GM12864 (cell line): Measurements from ENCODE around the gene UQCRHL.

Source experiments
- DNase-seq: peaks from one replicate; pipeline ENCODE4 v3.0.0-alpha.2; 2011; ENCODE audit warnings: low read depth
- H3K4me3 ChIP-seq: 2 replicates; pipeline ENCODE4 v1.5.1; 2011; ENCODE audit warnings: mild to moderate bottlenecking, low read depth, low read length, control low read depth
- TF ChIP-seq, protein P1 (sequence below): IDR thresholded peaks from 2 replicates; pipeline ENCODE4 v1.5.1; 2011; ENCODE audit warnings: low read depth, mild to moderate bottlenecking, moderate library complexity, low read length, control low read depth, inconsistent platforms; ENCODE audit errors: missing control alignments

Gene UQCRHL

DNA sequence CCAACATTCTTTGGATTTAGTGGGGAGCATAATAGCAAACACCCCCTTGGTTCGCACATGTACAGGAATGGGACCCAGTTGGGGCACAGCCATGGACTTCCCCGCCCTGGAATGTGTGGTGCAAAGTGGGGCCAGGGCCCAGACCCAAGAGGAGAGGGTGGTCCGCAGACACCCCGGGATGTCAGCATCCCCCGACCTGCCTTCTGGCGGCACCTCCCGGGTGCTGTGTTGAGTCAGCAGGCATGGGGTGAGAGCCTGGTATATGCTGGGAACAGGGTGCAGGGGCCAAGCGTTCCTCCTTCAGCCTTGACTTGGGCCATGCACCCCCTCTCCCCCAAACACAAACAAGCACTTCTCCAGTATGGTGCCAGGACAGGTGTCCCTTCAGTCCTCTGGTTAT lies 21.8 kb downstream of the UQCRHL start:
- no peak for DNase-seq
- TF ChIP-seq, protein P1, sequence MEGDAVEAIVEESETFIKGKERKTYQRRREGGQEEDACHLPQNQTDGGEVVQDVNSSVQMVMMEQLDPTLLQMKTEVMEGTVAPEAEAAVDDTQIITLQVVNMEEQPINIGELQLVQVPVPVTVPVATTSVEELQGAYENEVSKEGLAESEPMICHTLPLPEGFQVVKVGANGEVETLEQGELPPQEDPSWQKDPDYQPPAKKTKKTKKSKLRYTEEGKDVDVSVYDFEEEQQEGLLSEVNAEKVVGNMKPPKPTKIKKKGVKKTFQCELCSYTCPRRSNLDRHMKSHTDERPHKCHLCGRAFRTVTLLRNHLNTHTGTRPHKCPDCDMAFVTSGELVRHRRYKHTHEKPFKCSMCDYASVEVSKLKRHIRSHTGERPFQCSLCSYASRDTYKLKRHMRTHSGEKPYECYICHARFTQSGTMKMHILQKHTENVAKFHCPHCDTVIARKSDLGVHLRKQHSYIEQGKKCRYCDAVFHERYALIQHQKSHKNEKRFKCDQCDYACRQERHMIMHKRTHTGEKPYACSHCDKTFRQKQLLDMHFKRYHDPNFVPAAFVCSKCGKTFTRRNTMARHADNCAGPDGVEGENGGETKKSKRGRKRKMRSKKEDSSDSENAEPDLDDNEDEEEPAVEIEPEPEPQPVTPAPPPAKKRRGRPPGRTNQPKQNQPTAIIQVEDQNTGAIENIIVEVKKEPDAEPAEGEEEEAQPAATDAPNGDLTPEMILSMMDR: no peak
- H3K4me3 ChIP-seq: no peak overlapping the region

DNA sequence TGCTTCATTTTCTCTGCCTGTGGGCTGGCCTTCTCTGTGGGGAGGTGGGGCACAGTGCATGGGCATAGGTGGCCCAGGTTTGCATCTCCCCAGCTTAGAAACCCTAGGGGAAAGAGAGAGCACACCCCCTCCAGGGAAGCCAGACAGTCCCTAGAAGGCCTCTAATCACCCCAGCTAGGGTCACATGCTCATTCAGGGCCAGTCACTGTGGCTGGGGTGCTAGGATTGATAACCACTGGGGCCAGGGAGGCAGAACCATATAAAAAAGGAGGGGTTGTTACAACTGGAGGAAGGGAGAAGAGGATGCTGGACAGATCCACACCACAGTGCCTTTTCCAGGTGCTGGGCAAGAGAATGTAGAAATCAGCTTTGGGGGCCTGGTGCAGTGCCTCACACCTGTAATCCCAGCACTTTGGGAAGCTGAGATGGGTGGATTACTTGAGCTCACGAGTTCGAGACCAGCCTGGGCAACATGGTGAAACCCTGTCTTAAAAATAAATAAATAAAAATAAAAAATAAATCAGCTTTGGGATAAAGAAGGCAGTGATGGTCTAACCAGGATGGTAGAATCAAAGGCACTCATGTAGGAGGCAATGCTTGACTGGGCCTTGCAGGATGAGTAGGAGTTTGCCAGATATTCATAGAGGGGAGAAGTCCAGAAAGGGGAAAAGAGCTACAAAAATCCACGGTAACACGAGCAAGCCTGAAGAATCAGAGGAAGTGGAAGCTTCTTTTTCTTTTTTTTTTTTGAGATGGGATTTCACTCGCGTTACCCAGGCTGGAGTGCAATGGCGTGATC lies 29.3 kb downstream of the UQCRHL start:
- H3K4me3 ChIP-seq: no peak overlapping the region
- TF ChIP-seq, protein P1: no peak
- no peak for DNase-seq

DNA sequence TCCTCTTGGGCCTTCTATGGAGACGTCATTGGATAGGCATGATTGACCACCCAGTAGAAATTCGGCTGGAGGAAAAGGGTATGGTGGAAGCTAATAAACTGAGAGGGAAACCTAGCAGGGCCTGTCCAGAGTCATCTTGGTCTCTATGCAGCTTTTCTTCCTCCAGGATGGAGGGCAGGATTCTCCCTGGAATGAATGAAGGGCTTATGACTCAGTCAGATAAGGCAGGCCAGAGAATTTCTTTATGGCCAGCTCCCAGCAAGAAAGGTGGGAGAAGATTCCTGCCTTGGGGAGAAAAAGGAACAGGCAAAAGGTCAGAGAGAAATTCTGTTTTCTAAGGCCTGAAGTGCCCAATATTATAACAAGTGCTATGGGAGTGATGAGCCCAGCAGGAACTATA lies 31.7 kb downstream of the UQCRHL start:
- H3K4me3 ChIP-seq: no peak overlapping the region
- DNase-seq: no peak
- TF ChIP-seq, protein P1: no peak

DNA sequence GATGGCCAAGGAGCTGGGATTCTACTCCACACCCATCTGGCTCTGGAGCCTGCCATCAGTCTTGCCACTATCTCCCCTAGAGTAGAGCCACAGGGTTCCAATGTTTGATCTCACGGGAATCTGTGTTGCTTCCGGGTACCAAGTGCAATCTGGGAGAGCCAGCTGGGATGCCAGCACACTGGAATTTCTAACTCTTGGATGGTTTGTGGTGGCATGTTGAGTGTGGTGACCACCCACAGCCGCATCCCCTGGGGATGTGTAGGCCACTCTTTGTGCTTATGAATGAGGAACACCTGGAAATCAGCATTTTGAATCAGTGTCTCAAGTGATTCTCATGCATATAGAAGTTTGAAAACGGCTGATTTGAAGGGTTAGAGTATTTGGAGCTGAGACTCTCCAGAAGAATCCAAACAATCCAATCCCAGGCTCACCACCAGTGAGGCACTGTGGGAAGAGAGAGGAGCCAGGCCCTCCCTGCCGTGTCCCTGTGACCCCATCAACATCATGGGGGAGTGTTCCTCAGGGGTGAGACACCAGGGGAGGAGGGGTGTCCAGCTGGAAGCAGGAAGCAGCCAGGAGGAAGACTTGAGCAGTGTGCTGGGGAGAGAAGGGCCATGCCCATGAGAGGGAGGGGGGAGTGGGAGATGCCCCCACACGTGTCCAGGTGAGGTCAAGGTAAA lies 35.5 kb downstream of the UQCRHL start:
- DNase-seq: no peak
- H3K4me3 ChIP-seq: no peak overlapping the region
- TF ChIP-seq, protein P1: no peak

DNA sequence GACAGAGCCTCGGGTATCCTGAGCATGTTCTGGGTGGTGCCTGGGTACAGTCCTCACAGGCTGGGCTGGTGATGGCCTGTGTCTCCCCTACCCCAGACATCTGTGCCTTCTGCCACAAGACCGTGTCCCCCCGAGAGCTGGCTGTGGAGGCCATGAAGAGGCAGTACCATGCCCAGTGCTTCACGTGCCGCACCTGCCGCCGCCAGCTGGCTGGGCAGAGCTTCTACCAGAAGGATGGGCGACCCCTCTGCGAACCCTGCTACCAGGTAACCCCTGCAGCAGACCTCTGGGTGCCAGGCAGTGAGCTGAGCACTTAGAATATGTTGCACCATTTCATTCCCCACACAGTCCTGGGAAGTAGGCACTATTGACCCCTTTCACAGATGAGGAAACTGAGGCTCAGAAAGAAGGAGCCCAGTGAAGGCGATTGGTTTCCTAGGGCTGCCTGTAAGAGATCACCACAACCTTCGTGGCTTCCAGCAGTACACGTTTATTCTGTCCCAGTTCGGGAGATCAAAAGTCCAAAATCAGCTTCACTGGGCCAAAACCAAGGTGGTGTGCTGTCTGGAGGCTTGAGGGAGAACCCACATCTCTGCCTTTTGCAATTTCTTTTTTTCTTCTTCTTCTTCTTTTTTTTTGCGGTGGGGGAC lies 37.0 kb downstream of the UQCRHL start:
- TF ChIP-seq, protein P1: no peak
- DNase-seq: no peak
- no peak overlapping the region for H3K4me3 ChIP-seq

DNA sequence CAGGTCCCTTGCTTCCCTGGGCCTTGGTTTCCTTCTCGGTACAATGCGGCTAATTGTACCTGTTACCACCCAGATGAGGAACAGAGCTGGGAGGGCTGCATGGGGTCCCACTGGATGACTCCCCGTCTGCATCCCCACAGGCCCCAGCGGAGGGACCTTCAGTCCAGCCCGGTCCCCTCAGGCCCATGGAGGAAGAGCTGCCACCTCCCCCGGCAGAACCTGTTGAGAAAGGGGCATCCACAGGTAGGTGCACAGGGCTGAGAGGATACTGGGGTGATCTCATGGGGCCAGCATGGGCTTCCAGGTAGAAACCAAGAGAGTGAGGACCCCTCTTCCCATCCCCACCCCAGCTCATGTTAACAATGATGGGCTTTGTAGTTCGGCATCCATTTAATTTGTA lies 39.1 kb downstream of the UQCRHL start:
- H3K4me3 ChIP-seq: no peak overlapping the region
- TF ChIP-seq, protein P1: no peak
- no peak for DNase-seq

DNA sequence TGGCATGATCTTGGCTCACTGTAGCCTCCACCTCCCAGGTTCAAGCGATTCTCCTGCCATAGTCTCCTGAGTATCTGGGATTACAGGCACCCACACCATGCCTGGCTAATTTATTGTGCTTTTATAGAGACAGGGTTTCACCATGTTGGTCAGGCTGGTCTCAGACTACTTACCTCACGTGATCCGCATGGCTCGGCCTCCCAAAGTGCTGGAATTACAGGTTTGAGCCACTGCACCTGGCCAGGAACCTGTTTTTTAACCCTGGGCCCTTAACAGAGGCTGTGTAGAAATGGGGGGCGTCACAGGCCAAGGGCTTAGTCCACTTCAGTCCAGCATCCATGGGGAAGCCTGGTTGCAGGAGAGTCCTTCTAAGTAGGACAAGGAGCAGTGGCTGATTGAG lies 39.5 kb downstream of the UQCRHL start:
- TF ChIP-seq, protein P1: no peak
- no peak overlapping the region for H3K4me3 ChIP-seq
- no peak for DNase-seq
